Suprapubic skin (tissue), 4 donors: Measurements from ENCODE around the gene EEF1AKMT4. TPM values are rescaled to one million over a fixed set of nuclear protein-coding genes. Genes with fewer than 3 reads are reported as not detected.

Experiments used
- DNase-seq, 2 donors: peaks; one replicate each; pipeline ENCODE4 v3.0.0-alpha.2; 2019; ENCODE audit warnings: low spot score in 2 of 2
- H3K27ac ChIP-seq: fragments of 200-600 bp; sonication (generic); one replicate; pipeline ENCODE4 v1.5.1; 2019
- H3K27me3 ChIP-seq: fragments of 200-600 bp; sonication (generic); one replicate; pipeline ENCODE4 v1.5.1; 2019
- H3K36me3 ChIP-seq: fragments of 200-600 bp; sonication (generic); one replicate; pipeline ENCODE4 v1.5.1; 2019
- H3K4me1 ChIP-seq: fragments of 200-600 bp; sonication (generic); one replicate; pipeline ENCODE4 v1.5.1; 2019
- H3K4me3 ChIP-seq: fragments of 200-600 bp; sonication (generic); one replicate; pipeline ENCODE4 v1.5.1; 2019; ENCODE audit warnings: mild to moderate bottlenecking
- H3K9me3 ChIP-seq: fragments of 200-600 bp; sonication (generic); one replicate; pipeline ENCODE4 v1.5.1; 2019
- CTCF ChIP-seq, 2 donors: fragments of 200-600 bp in 1 of 2; fragments of 450-650 bp in 1 of 2; sonication (generic) in 1 of 2; IDR thresholded peaks; one replicate each; pipeline ENCODE4 v1.5.1; 2016 to 2019; ENCODE audit warnings: antibody characterized with exemption in 2 of 2, mild to moderate bottlenecking in 1 of 2, moderate library complexity in 1 of 2
- EP300 ChIP-seq: sonication (generic); formaldehyde crosslinking; IDR thresholded peaks from one replicate; pipeline ENCODE4 v1.6.1; 2017; ENCODE audit warnings: antibody characterized with exemption
- POLR2A ChIP-seq, 2 donors: fragments of 450-650 bp; IDR thresholded peaks; one replicate each; pipeline ENCODE4 v1.6.1; 2017; ENCODE audit warnings: antibody characterized with exemption in 2 of 2, mild to moderate bottlenecking in 2 of 2, moderate library complexity in 2 of 2
- POLR2AphosphoS5 ChIP-seq, 3 donors: sonication (generic); formaldehyde crosslinking; IDR thresholded peaks; one replicate each; pipeline ENCODE4 v1.6.1; 2017; ENCODE audit warnings: antibody characterized with exemption in 3 of 3
- WGBS: methylation state at CpG from one replicate; pipeline ENCODE4 v1.1.5; 2018; 5-methylcytosine and 5-hydroxymethylcytosine counted together
- total RNA-seq, 4 donors: library from RNA; depleted of rRNA; stranded (reverse); fragments of >200 nt; gene quantifications; one replicate each; pipeline ENCODE4 v1.1.0, GENCODE V29; 2016

Gene EEF1AKMT4
- total RNA-seq, 4 donors from 2014 or later: 4.3 to 11.8 (median 10.0) TPM

- DNase-seq: no peak
- H3K9me3 ChIP-seq: no peaks in the 10 kb centered on the region
- H3K4me3 ChIP-seq: peak overlapping the region; percentile 53
- H3K27me3 ChIP-seq: peaks cover 53% of the 10 kb centered on the region
- no peaks in the 10 kb centered on the region for H3K36me3 ChIP-seq
- 36% methylated on average over 12 of the region's 12 CpGs for WGBS
- TF ChIP-seq CTCF (IDR thresholded peaks at IDR 0.05) (no peak), POLR2AphosphoS5 (IDR thresholded peaks at IDR 0.05) (no peak), EP300 (no peak), POLR2A (IDR thresholded peaks at IDR 0.05) (no peak)
- peaks cover 25% of the 10 kb centered on the region for H3K4me1 ChIP-seq
- H3K27ac ChIP-seq: no peak overlapping the region
Observed at GRCh38 chr3:184228376-184229137, 20.9 kb upstream of the EEF1AKMT4 start.

GRCh38 chr3:184229394-184230080 is 19.9 kb upstream of the EEF1AKMT4 start, which contains the start of gene VWA5B2:
Gene VWA5B2, plus strand, starts transcription at chr3:184229585. Its CDS starts 944 bp downstream, at chr3:184230529.
- Histone ChIP-seq H3K27ac (no peak within 1 kb of the TSS), H3K9me3 (no peaks in the 10 kb centered on the region), H3K27me3 (peaks cover 53% of the 10 kb centered on the region), H3K4me1 (peaks cover 25% of the 10 kb centered on the region), H3K4me3 (peak within 1 kb of the TSS; percentile 53), H3K36me3 (no peaks in the 10 kb centered on the region)
- peak in 1 of 2 donors; percentile 38 for TF ChIP-seq CTCF (IDR thresholded peaks at IDR 0.05)
- TF ChIP-seq POLR2AphosphoS5 (IDR thresholded peaks at IDR 0.05): no peak
- 3% methylated on average over 13 of the region's 66 CpGs for WGBS
- DNase-seq: no peak

DNA sequence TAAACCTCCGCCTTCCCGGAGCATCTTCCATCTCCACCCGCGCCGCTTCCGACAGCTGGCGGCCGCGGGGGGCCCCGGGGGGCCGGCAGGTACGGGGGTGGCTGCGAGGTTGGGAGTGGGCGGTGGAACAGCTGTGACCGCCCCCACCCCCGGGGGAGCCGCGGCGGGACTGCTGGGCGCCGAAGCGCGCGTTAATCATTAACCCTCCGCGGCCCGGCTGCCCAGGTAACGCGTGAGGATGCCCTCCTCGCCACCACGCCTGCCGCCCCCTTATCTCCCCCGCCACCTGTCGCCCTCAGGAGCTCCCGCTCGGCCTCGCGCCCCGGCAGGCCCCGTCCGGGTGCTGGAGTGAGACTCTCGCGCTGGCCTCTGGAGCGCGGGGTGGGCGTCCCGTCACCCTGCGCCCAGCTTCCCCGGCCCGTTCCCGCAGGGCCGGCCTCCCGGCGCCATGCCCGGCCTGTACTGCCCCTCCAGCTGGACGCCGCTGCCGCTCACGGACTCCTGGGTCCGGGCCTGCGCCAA is 19.3 kb upstream of the EEF1AKMT4 start:
- no peak for DNase-seq
- TF ChIP-seq POLR2AphosphoS5 (IDR thresholded peaks at IDR 0.05): no peak
- no peak for TF ChIP-seq EP300
- TF ChIP-seq POLR2A (IDR thresholded peaks at IDR 0.05): no peak
- no peak for TF ChIP-seq CTCF (IDR thresholded peaks at IDR 0.05)
- Histone ChIP-seq H3K36me3 (no peaks in the 10 kb centered on the region), H3K27me3 (peaks cover 53% of the 10 kb centered on the region), H3K9me3 (no peaks in the 10 kb centered on the region), H3K4me1 (peaks cover 25% of the 10 kb centered on the region), H3K27ac (no peak overlapping the region), H3K4me3 (peak overlapping the region; percentile 53)
- WGBS: 0% methylated on average over 12 of the region's 61 CpGs

- DNase-seq: no peak
- H3K4me3 ChIP-seq: peak overlapping the region; percentile 53
- H3K36me3 ChIP-seq: no peaks in the 10 kb centered on the region
- TF ChIP-seq CTCF (IDR thresholded peaks at IDR 0.05) (no peak), EP300 (no peak), POLR2AphosphoS5 (IDR thresholded peaks at IDR 0.05) (no peak), POLR2A (IDR thresholded peaks at IDR 0.05) (no peak)
- H3K27me3 ChIP-seq: peaks cover 53% of the 10 kb centered on the region
- WGBS: 33% methylated on average over 10 of the region's 79 CpGs
- no peak overlapping the region for H3K27ac ChIP-seq
- H3K4me1 ChIP-seq: peaks cover 25% of the 10 kb centered on the region
- no peaks in the 10 kb centered on the region for H3K9me3 ChIP-seq
Observed at GRCh38 chr3:184230603-184231528, 18.6 kb upstream of the EEF1AKMT4 start.
